ENCODE data around the gene HOOK2.
A peak's percentile ranks its signal among the peaks of the same experiment; 100 is the strongest.

GRCh38 chr19:12766051-12766521 lies 9.3 kb downstream of the HOOK2 start:
- TF ChIP-seq CTCF (IDR thresholded peaks at IDR 0.05; ENCODE audit: low read depth, low read length, poor library complexity, severe bottlenecking) (peak; percentile 75), EZH2phosphoT487 (IDR thresholded peaks at IDR 0.05; ENCODE audit: borderline replicate concordance, low read length) (no peak)
